ENCODE measurements around the gene RASSF7.
"Not testable (repeated sequence)": the region's sequence is repeated elsewhere in the genome, so short reads cannot be mapped to it uniquely, and the experiment has no call there.

RASSF7 gene, protein sequence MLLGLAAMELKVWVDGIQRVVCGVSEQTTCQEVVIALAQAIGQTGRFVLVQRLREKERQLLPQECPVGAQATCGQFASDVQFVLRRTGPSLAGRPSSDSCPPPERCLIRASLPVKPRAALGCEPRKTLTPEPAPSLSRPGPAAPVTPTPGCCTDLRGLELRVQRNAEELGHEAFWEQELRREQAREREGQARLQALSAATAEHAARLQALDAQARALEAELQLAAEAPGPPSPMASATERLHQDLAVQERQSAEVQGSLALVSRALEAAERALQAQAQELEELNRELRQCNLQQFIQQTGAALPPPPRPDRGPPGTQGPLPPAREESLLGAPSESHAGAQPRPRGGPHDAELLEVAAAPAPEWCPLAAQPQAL

GRCh38 chr11:560305-561147 is at the start of gene RASSF7, which contains the start of gene LMNTD2:
Gene RASSF7 (plus strand): TSS chr11:560970. CDS start chr11:561769, 799 bp downstream.
Gene LMNTD2 (minus strand): TSS chr11:560738. CDS start chr11:560716, 22 bp downstream.
- Histone ChIP-seq H3K4me1 (ENCODE audit: control insufficient read depth in 1 of 2, insufficient read depth in 2 of 2, low read length in 2 of 2) (peaks cover 0 to 26% of the 10 kb centered on the region in 2 donors), H3K4me3 (ENCODE audit: low read depth in 1 of 2, low read length in 2 of 2) (peak within 1 kb of the TSS; percentile 48 to 80), H3K27me3 (ENCODE audit: low read depth, low read length) (peaks cover 6% of the 10 kb centered on the region), H3K36me3 (ENCODE audit: control insufficient read depth in 1 of 2, insufficient read depth in 2 of 2, low read length in 2 of 2) (no peaks in the 10 kb centered on the region), H3K9me3 (ENCODE audit: control insufficient read depth in 1 of 2, low read length in 2 of 2) (no peaks in the 10 kb centered on the region), H3K27ac (ENCODE audit: low read length) (peak within 1 kb of the TSS; percentile 39)

- no peaks in the 10 kb centered on the region for H3K27me3 ChIP-seq (ENCODE audit: low read depth, low read length)
- no peak overlapping the region for H3K27ac ChIP-seq (ENCODE audit: low read length)
- H3K4me1 ChIP-seq (ENCODE audit: control insufficient read depth in 1 of 2, insufficient read depth in 2 of 2, low read length in 2 of 2) = peaks cover 0 to 2% of the 10 kb centered on the region in 2 donors
- no peak overlapping the region for H3K4me3 ChIP-seq (ENCODE audit: low read depth in 1 of 2, low read length in 2 of 2)
- H3K9me3 ChIP-seq (ENCODE audit: control insufficient read depth in 1 of 2, low read length in 2 of 2) = no peaks in the 10 kb centered on the region
- H3K36me3 ChIP-seq (ENCODE audit: control insufficient read depth in 1 of 2, insufficient read depth in 2 of 2, low read length in 2 of 2) = peaks cover 4 to 6% of the 10 kb centered on the region in 2 donors
Measured at GRCh38 chr11:512761-513595, 47.8 kb upstream of the RASSF7 start.

GRCh38 chr11:514606-515005 is 46.2 kb upstream of the RASSF7 start:
- Histone ChIP-seq H3K27me3 (ENCODE audit: low read depth, low read length) (no peaks in the 10 kb centered on the region), H3K9me3 (ENCODE audit: control insufficient read depth in 1 of 2, low read length in 2 of 2) (no peaks in the 10 kb centered on the region), H3K27ac (ENCODE audit: low read length) (no peak overlapping the region), H3K4me1 (ENCODE audit: control insufficient read depth in 1 of 2, insufficient read depth in 2 of 2, low read length in 2 of 2) (no peaks in the 10 kb centered on the region), H3K4me3 (ENCODE audit: low read depth in 1 of 2, low read length in 2 of 2) (no peak overlapping the region), H3K36me3 (ENCODE audit: control insufficient read depth in 1 of 2, insufficient read depth in 2 of 2, low read length in 2 of 2) (peaks cover 0 to 6% of the 10 kb centered on the region in 2 donors)

GRCh38 chr11:515131-515530 is 45.6 kb upstream of the RASSF7 start:
- Histone ChIP-seq H3K9me3 (ENCODE audit: control insufficient read depth in 1 of 2, low read length in 2 of 2) (no peaks in the 10 kb centered on the region), H3K36me3 (ENCODE audit: control insufficient read depth in 1 of 2, insufficient read depth in 2 of 2, low read length in 2 of 2) (peaks cover 0 to under 1% of the 10 kb centered on the region in 2 donors), H3K4me1 (ENCODE audit: control insufficient read depth in 1 of 2, insufficient read depth in 2 of 2, low read length in 2 of 2) (no peaks in the 10 kb centered on the region), H3K4me3 (ENCODE audit: low read depth in 1 of 2, low read length in 2 of 2) (no peak overlapping the region), H3K27me3 (ENCODE audit: low read depth, low read length) (no peaks in the 10 kb centered on the region), H3K27ac (ENCODE audit: low read length) (no peak overlapping the region)

GRCh38 chr11:516400-516799 is 44.4 kb upstream of the RASSF7 start:
- no peak overlapping the region for H3K4me3 ChIP-seq (ENCODE audit: low read depth in 1 of 2, low read length in 2 of 2)
- H3K27ac ChIP-seq (ENCODE audit: low read length) = no peak overlapping the region
- no peaks in the 10 kb centered on the region for H3K4me1 ChIP-seq (ENCODE audit: control insufficient read depth in 1 of 2, insufficient read depth in 2 of 2, low read length in 2 of 2)
- no peaks in the 10 kb centered on the region for H3K9me3 ChIP-seq (ENCODE audit: control insufficient read depth in 1 of 2, low read length in 2 of 2)
- no peaks in the 10 kb centered on the region for H3K27me3 ChIP-seq (ENCODE audit: low read depth, low read length)
- H3K36me3 ChIP-seq (ENCODE audit: control insufficient read depth in 1 of 2, insufficient read depth in 2 of 2, low read length in 2 of 2) = no peaks in the 10 kb centered on the region

GRCh38 chr11:516918-517685 is 43.7 kb upstream of the RASSF7 start:
- H3K4me1 ChIP-seq (ENCODE audit: control insufficient read depth in 1 of 2, insufficient read depth in 2 of 2, low read length in 2 of 2); H3K4me3 ChIP-seq (ENCODE audit: low read depth in 1 of 2, low read length in 2 of 2); H3K9me3 ChIP-seq (ENCODE audit: control insufficient read depth in 1 of 2, low read length in 2 of 2); H3K27ac ChIP-seq (ENCODE audit: low read length); H3K36me3 ChIP-seq (ENCODE audit: control insufficient read depth in 1 of 2, insufficient read depth in 2 of 2, low read length in 2 of 2); H3K27me3 ChIP-seq (ENCODE audit: low read depth, low read length): not testable (repeated sequence)

DNA sequence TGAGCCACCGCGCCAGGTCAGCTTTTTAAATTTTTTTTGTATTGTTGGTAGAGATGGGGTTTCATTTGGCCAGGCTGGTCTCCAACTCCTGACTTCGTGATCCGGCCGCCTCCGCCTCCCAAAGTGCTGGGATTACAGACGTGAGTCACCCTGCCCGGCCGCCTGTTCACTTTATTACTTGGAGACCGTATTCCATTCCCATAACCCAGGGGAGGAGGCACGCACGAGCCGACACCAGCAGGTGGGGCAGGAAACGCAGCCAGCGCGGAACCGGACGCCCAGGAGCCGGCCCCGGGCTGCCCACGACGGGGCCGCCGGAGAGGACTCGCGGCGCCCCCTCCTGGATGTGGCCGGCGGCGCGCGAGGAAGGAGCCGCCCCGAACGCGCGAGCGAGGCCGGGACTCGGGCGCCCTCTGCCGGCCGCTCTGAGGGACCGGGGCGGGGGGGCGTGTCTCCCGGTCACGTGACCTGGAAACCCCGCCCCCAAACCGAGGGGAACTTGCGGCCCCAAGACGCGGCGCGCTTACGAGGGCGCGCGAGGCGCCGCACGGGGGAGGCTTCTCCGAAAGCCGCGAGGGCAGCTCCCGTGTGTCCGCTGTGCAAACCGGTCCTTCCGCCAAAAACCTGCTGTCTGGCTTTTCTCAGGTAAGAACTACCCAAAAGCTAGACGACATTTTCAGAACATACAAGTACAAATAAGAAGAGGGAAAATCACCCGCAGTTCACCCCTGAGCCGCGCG is 42.1 kb upstream of the RASSF7 start:
- Histone ChIP-seq H3K36me3 (ENCODE audit: control insufficient read depth in 1 of 2, insufficient read depth in 2 of 2, low read length in 2 of 2) (no peaks in the 10 kb centered on the region), H3K4me3 (ENCODE audit: low read depth in 1 of 2, low read length in 2 of 2) (peak overlapping the region; percentile 28 to 30), H3K4me1 (ENCODE audit: control insufficient read depth in 1 of 2, insufficient read depth in 2 of 2, low read length in 2 of 2) (no peaks in the 10 kb centered on the region), H3K27ac (ENCODE audit: low read length) (no peak overlapping the region), H3K9me3 (ENCODE audit: control insufficient read depth in 1 of 2, low read length in 2 of 2) (no peaks in the 10 kb centered on the region), H3K27me3 (ENCODE audit: low read depth, low read length) (no peaks in the 10 kb centered on the region)

DNA sequence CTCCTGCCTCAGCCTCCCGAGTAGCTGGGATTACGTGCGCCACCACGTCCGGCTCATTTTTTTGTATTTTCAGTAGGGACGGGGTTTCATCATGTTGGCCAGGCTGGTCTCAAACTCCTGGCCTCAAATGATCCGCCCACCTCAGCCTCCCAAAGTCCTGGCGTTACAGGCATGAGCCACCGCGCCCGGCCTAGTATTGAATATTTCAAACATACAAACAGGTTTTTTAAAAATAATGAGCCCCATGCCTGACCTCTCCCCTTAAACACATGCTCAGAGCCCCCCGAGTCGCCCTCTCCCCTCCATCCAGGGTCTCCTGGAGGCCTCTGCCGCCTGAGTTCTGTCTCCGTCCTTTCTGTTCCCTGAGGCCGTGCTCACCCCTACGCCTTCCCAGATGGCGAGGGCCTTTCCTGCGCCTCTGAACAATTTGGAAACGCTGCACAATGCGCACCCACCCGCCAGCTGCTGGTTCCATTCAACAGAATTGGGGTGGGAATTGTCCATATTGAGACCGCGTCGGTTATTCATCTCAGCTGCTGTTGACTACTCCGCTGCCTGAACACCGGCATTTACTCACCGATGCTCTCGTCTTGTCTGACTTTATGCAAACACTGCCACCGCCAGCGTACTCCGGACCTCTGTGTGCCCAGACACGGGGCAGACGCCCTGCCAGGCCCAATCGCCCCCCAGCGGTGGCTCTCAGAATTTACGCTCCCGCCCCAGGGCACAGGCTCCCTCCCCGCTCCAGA is 40.2 kb upstream of the RASSF7 start:
- Histone ChIP-seq H3K36me3 (ENCODE audit: control insufficient read depth in 1 of 2, insufficient read depth in 2 of 2, low read length in 2 of 2) (no peaks in the 10 kb centered on the region), H3K27me3 (ENCODE audit: low read depth, low read length) (no peaks in the 10 kb centered on the region), H3K4me3 (ENCODE audit: low read depth in 1 of 2, low read length in 2 of 2) (no peak overlapping the region), H3K27ac (ENCODE audit: low read length) (no peak overlapping the region), H3K9me3 (ENCODE audit: control insufficient read depth in 1 of 2, low read length in 2 of 2) (no peaks in the 10 kb centered on the region), H3K4me1 (ENCODE audit: control insufficient read depth in 1 of 2, insufficient read depth in 2 of 2, low read length in 2 of 2) (no peaks in the 10 kb centered on the region)

GRCh38 chr11:521177-521688 is 39.5 kb upstream of the RASSF7 start:
- no peaks in the 10 kb centered on the region for H3K27me3 ChIP-seq (ENCODE audit: low read depth, low read length)
- no peak overlapping the region for H3K27ac ChIP-seq (ENCODE audit: low read length)
- no peak overlapping the region for H3K4me3 ChIP-seq (ENCODE audit: low read depth in 1 of 2, low read length in 2 of 2)
- H3K9me3 ChIP-seq (ENCODE audit: control insufficient read depth in 1 of 2, low read length in 2 of 2) = no peaks in the 10 kb centered on the region
- no peaks in the 10 kb centered on the region for H3K4me1 ChIP-seq (ENCODE audit: control insufficient read depth in 1 of 2, insufficient read depth in 2 of 2, low read length in 2 of 2)
- H3K36me3 ChIP-seq (ENCODE audit: control insufficient read depth in 1 of 2, insufficient read depth in 2 of 2, low read length in 2 of 2) = no peaks in the 10 kb centered on the region

Data from muscle layer of duodenum (tissue), 2 donors.